HepG2 (cell line): Measurements from ENCODE around the gene TMEM14B. TPM values are rescaled to one million over a fixed set of nuclear protein-coding genes. Genes with fewer than 3 reads are reported as not detected.

Source experiments
- AKAP8 ChIP-seq: sonication (generic); formaldehyde crosslinking; IDR thresholded peaks from 2 replicates; pipeline ENCODE4 v1.5.1; 2020; ENCODE audit warnings: mild to moderate bottlenecking, missing genetic modification reagents
- CCAR2 ChIP-seq: fragments of 200-400 bp; formaldehyde crosslinking; optimal IDR thresholded peaks from 2 replicates; pipeline ENCODE3; 2018; ENCODE audit warnings: low read depth, mild to moderate bottlenecking, low read length, moderate library complexity
- CEBPG ChIP-seq: IDR thresholded peaks from 2 replicates; pipeline ENCODE4 v1.6.1; 2016
- ETV6 ChIP-seq: sonication (generic); formaldehyde crosslinking; conservative IDR thresholded peaks from 2 replicates; pipeline ENCODE4 v1.4.0; 2020; ENCODE audit warnings: missing genetic modification reagents
- HMGXB4 ChIP-seq, 2 experiments: sonication (generic) in 1 of 2; formaldehyde crosslinking in 1 of 2; IDR thresholded peaks; 2 replicates each; pipeline versions ENCODE4 v1.4.0 to v1.6.1; 2018 to 2020; ENCODE audit warnings: missing genetic modification reagents in 2 of 2, borderline replicate concordance in 1 of 2, low read depth in 1 of 2, mild to moderate bottlenecking in 1 of 2, missing biosample characterization in 1 of 2
- JUN ChIP-seq: sonication (generic); formaldehyde crosslinking; IDR thresholded peaks from 2 replicates; pipeline ENCODE4 v1.4.0; 2020; ENCODE audit warnings: mild to moderate bottlenecking, missing genetic modification reagents
- KLF15 ChIP-seq: sonication (generic); formaldehyde crosslinking; IDR thresholded peaks from 2 replicates; pipeline ENCODE4 v1.8.1; 2023; ENCODE audit warnings: borderline replicate concordance, mild to moderate bottlenecking, inconsistent platforms, missing genetic modification reagents, mixed read lengths
- LRRFIP1 ChIP-seq: sonication (generic); formaldehyde crosslinking; conservative IDR thresholded peaks from 2 replicates; pipeline ENCODE4 v1.4.0; 2020; ENCODE audit warnings: missing genetic modification reagents
- NCOA2 ChIP-seq: sonication (generic); formaldehyde crosslinking; IDR thresholded peaks from 2 replicates; pipeline ENCODE4 v1.8.0; 2022; ENCODE audit warnings: inconsistent platforms
- NFIB ChIP-seq: sonication (generic); formaldehyde crosslinking; IDR thresholded peaks from 2 replicates; pipeline ENCODE4 v1.9.0; 2021; ENCODE audit warnings: missing genetic modification reagents, mild to moderate bottlenecking, borderline replicate concordance
- NFKB2 ChIP-seq: sonication (generic); formaldehyde crosslinking; IDR thresholded peaks from 2 replicates; pipeline ENCODE4 v1.4.0; 2020; ENCODE audit warnings: missing genetic modification reagents, borderline replicate concordance
- PRPF4 ChIP-seq: fragments of 200-400 bp; formaldehyde crosslinking; IDR thresholded peaks from 2 replicates; pipeline ENCODE4 v1.6.1; 2016; ENCODE audit warnings: low read length, low read depth; ENCODE audit not compliant: poor library complexity, severe bottlenecking
- SETDB1 ChIP-seq: sonication (generic); formaldehyde crosslinking; IDR thresholded peaks from 2 replicates; pipeline ENCODE4 v1.5.1; 2020; ENCODE audit warnings: missing genetic modification reagents, mild to moderate bottlenecking, borderline replicate concordance
- SRSF1 ChIP-seq: fragments of 200-400 bp; formaldehyde crosslinking; optimal IDR thresholded peaks from 2 replicates; pipeline ENCODE3; 2017; ENCODE audit warnings: mild to moderate bottlenecking, low read depth, low read length, moderate library complexity
- TAF1 ChIP-seq: sonication (generic); formaldehyde crosslinking; IDR thresholded peaks from 2 replicates; pipeline ENCODE4 v1.4.0; 2020; ENCODE audit warnings: missing genetic modification reagents
- ZNF207 ChIP-seq: fragments of 450-650 bp; IDR thresholded peaks from 2 replicates; pipeline ENCODE4 v1.6.1; 2016; ENCODE audit warnings: antibody characterized with exemption, borderline replicate concordance
- ZNF280D ChIP-seq: sonication (generic); formaldehyde crosslinking; IDR thresholded peaks from 2 replicates; pipeline ENCODE4 v1.5.1; 2020; ENCODE audit warnings: mild to moderate bottlenecking, missing genetic modification reagents
- ZNF605 ChIP-seq: sonication (generic); formaldehyde crosslinking; IDR thresholded peaks from 2 replicates; pipeline ENCODE4 v1.8.0; 2022; ENCODE audit warnings: mild to moderate bottlenecking, missing genetic modification reagents
- ZNF724P ChIP-seq: sonication (generic); formaldehyde crosslinking; IDR thresholded peaks from 2 replicates; pipeline ENCODE4 v1.8.0; 2022; ENCODE audit warnings: missing genetic modification reagents, borderline replicate concordance
- polyA plus RNA-seq, 8 experiments: library from polyadenylated mRNA; depleted of rRNA in 3 of 8; stranded (reverse) in 7 of 8; unstranded in 1 of 8; fragments of >200 nt; fragmentation: Illumina TruSeq in 4 of 8; extraction: Trizol in 4 of 8; gene quantifications; 2 replicates each; pipeline versions ENCODE4 v1.2.1 to v1.2.3, GENCODE V29; 2011 to 2016; ENCODE audit warnings: low read depth in 4 of 8, missing spikeins in 1 of 8, mixed read lengths in 1 of 8; ENCODE audit not compliant: insufficient read depth in 1 of 8
- total RNA-seq, 5 experiments: library from RNA; depleted of rRNA; stranded (reverse); fragments of >200 nt; fragmentation: Illumina TruSeq; extraction: Trizol; gene quantifications; 2 replicates each; pipeline ENCODE4 v1.2.3, GENCODE V29; 2016; ENCODE audit warnings: low read depth in 1 of 5

TMEM14B gene
- total and polyA plus RNA-seq, 2 of the 13 experiments (the other 11 are each of a cell fraction or from before 2014, with no cell fraction given), result 133 to 200 TPM

DNA sequence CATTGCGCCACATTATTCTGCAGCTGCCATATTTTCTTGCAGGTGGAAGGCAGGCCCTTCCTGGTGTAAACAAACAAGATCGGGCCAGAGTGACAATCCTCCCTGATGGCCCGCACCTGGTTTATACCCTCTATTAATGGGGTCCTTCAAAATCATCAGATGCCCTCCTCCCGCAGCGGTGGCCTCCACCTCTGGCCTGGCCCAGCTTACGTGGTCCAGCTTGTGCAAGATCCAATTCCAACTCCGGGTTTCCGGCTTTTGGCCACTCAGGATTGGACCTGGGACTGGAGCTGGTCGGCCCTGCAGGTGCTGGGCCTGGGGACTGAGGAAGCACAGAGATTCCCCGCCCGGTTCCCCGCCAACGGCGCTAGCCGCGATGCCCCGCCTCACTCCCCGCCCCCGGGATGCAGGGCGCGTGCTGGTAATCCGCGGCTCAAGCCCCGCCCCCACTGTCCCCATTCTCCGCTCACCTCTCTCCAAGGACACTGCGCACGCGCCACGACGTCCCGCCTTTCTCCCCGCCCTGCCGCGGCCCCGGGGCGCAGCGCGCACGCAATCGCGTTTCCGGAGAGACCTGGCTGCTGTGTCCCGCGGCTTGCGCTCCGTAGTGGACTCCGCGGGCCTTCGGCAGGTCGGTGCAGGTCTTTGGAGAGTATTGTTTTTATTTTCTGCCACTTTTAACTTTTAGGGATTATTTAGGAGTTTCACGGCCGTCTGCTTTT is at the start of gene TMEM14B (continued):
- TF ChIP-seq CCAR2 (no peak), PRPF4 (no peak), ZNF605 (CRISPR knock-in tag) (peak; percentile 94), SRSF1 (no peak), SETDB1 (CRISPR knock-in tag) (peak; percentile 77; the same call in 1 of the 2 replicates), KLF15 (CRISPR knock-in tag) (no peak; the same call in 1 of the 2 replicates), ETV6 (CRISPR knock-in tag) (0 out of 2 replicates have a peak, but pooled peaks have one; percentile 51), TAF1 (CRISPR knock-in tag) (peak; percentile 95), JUN (CRISPR knock-in tag) (no peak), NFKB2 (CRISPR knock-in tag) (peak; percentile 88; the same call in 1 of the 2 replicates), LRRFIP1 (CRISPR knock-in tag) (no peak), NCOA2 (CRISPR knock-in tag) (peak; percentile 48; the same call in 1 of the 2 replicates), ZNF280D (CRISPR knock-in tag) (peak; percentile 98), NFIB (CRISPR knock-in tag) (no peak), ZNF207 (no peak), ZNF724P (CRISPR knock-in tag) (no peak; the same call in 1 of the 2 replicates), CEBPG (CRISPR knock-in tag) (peak; percentile 77), AKAP8 (CRISPR knock-in tag) (peak; percentile 96), HMGXB4 (CRISPR knock-in tag; IDR thresholded peaks at IDR 0.05; ENCODE audit: borderline replicate concordance in 1 of 2, low read depth in 1 of 2) (peak; percentile 89 to 93)
